ENCODE data around the gene ADAMTS4. TPM values are rescaled to one million over a fixed set of nuclear protein-coding genes. Genes with fewer than 3 reads are reported as not detected.
A peak's percentile ranks its signal among the peaks of the same experiment; 100 is the strongest.

ADAMTS4 gene
- total and polyA plus RNA-seq, 9 of the 15 experiments (the other 6 are each of a cell fraction or from before 2014, with no cell fraction given) = 0.07 to 3.7 (median 0.41) TPM

DNA sequence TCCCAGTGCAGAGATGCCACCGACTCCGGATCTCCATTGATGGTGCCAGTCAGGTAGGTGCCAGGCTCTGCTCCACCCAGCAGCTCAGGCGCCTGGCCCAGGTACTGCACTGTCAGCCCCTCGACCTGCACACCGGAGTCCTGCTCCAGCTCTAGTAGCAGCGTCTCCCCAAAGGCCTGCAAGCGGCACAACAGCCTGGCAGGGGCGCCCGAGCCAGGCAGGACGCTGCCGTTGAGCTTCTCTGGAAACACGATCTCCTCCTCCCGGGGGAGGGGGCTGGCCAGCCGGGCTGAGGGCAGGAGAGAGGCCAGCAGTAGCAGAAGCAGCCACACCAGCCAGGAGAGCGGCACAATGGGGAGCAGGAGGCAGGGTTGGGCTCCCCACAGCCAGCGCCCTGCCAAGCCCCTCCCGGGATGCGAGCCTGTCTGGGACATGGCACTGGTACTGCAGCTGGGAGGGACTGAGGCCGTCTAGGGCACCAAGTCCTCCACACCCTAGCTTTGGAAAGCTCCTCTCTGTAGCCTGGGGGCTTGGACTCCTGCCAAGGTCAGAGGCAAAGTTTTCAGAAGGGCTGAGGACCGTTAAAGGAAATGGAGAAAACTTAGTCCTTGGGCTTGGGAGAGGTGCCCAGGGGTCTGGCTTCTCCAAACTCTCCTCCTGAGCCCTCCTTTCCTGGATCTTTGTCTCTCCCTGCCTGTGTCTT is 509 bp downstream of the ADAMTS4 start (continued):
- TF ChIP-seq, protein P1, sequence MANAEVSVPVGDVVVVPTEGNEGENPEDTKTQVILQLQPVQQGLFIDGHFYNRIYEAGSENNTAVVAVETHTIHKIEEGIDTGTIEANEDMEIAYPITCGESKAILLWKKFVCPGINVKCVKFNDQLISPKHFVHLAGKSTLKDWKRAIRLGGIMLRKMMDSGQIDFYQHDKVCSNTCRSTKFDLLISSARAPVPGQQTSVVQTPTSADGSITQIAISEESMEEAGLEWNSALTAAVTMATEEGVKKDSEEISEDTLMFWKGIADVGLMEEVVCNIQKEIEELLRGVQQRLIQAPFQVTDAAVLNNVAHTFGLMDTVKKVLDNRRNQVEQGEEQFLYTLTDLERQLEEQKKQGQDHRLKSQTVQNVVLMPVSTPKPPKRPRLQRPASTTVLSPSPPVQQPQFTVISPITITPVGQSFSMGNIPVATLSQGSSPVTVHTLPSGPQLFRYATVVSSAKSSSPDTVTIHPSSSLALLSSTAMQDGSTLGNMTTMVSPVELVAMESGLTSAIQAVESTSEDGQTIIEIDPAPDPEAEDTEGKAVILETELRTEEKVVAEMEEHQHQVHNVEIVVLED (CRISPR knock-in tag; IDR thresholded peaks at IDR 0.05) = no peak
- peak; percentile 57; the same call in 1 of the 2 replicates for TF ChIP-seq RBFOX2 (IDR thresholded peaks at IDR 0.05; ENCODE audit: low read depth, low read length)
- peak; percentile 90 for TF ChIP-seq NFIC (IDR thresholded peaks at IDR 0.05)

DNA sequence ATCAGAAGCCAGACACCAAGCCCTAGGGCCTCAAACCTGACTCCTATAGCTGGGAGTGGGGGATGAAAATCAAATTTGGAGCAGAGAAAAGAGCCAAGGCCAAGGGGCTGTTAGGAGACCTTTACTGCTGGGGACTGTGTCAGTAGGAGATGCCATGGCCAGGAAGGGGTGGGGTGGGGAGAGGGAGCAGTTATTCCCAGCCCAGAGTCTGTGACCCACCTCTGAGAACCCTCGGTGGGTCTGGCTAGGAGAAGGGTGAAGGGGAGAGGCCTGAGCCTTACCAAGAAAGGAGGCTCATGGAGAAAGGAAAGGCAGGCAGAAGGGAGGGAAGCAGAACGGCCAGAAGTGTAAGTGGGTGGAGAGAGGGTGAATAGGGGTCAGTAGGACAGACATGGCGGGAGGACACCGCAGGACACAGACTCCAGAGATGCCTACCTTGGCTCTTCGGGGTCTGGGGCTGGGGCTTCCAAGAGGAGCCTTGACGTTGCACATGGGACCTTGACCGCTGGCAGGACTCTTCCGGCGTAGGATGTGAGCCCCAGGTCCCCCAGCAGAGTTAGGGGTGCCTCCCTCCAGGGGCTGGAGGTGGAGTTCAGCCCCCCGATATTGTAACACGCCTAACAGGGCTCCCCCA is 1.2 kb downstream of the ADAMTS4 start:
- 91% methylated on average over 9 of the region's 11 CpGs for WGBS (ENCODE audit: insufficient coverage, low coverage, missing lambda C conversion rate)
- peaks cover 60 to 65% of the 10 kb centered on the region in 2 experiments for H3K4me1 ChIP-seq (replicated peaks in 1 of 2; ENCODE audit: control insufficient read depth in 2 of 2, insufficient read depth in 2 of 2, low read length in 2 of 2)
- CTCF ChIA-PET (ENCODE audit: low intra/inter-chr PET ratio) = no interaction called here

More for the DNA sequence above, 1.2 kb downstream of the ADAMTS4 start:
- FAIRE-seq (no peak), ATAC-seq (no peak), DNase-seq (ENCODE audit: extremely low read depth in 1 of 4, low spot score in 3 of 4) (no peak)
- Histone ChIP-seq H3K9ac (ENCODE audit: insufficient read depth in 1 of 2, low read depth in 2 of 2, low read length in 2 of 2) (peak overlapping the region in 1 of 2 experiments; percentile 85; a peak in 2 of 4 replicates), H3K27me3 (ENCODE audit: control insufficient read depth in 2 of 2, insufficient read depth in 2 of 2, low read length in 2 of 2) (no peaks in the 10 kb centered on the region), H4K20me1 (replicated peaks; ENCODE audit: control insufficient read depth, insufficient read depth, low read length) (no peaks in the 10 kb centered on the region), H3K9me3 (replicated peaks; ENCODE audit: control insufficient read depth, insufficient read depth, low read depth, low read length) (no peaks in the 10 kb centered on the region), H3K4me2 (ENCODE audit: insufficient read depth, low read length) (peak overlapping the region; percentile 12; the same call in 1 of the 2 replicates), H3K79me2 (ENCODE audit: control insufficient read depth, insufficient read depth, low read length) (peaks cover 8% of the 10 kb centered on the region), H3K9me1 (ENCODE audit: control insufficient read depth, insufficient read depth, low read length) (no peaks in the 10 kb centered on the region), H3K4me3 (no peak overlapping the region), H2AFZ (ENCODE audit: low read depth, low read length) (peak overlapping the region; percentile 81), H3K27ac (ENCODE audit: extremely low read depth, low read depth, low read length) (no peak overlapping the region), H3K36me3 (ENCODE audit: control insufficient read depth, insufficient read depth, low read length) (no peaks in the 10 kb centered on the region)
- in situ Hi-C loops (cut with MboI) (no loop called here), intact Hi-C loops (cut with micrococcal nuclease) (no loop called here)
- no TSS peak for BruUV-seq (replicated peaks)
- POLR2A ChIA-PET = interaction anchor here (0.6 to 1.0 kb wide), 3 partner anchors 15 to 65 kb away, joined by 3 read pairs; partner anchors contain the start of genes DEDD and PPOX
- TF ChIP-seq, protein P2, sequence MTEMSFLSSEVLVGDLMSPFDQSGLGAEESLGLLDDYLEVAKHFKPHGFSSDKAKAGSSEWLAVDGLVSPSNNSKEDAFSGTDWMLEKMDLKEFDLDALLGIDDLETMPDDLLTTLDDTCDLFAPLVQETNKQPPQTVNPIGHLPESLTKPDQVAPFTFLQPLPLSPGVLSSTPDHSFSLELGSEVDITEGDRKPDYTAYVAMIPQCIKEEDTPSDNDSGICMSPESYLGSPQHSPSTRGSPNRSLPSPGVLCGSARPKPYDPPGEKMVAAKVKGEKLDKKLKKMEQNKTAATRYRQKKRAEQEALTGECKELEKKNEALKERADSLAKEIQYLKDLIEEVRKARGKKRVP (CRISPR knock-in tag; IDR thresholded peaks at IDR 0.05) = no peak
- no peak for TF ChIP-seq CHD2 (IDR thresholded peaks at IDR 0.05; ENCODE audit: low read depth, low read length)
- TF ChIP-seq, protein P3, sequence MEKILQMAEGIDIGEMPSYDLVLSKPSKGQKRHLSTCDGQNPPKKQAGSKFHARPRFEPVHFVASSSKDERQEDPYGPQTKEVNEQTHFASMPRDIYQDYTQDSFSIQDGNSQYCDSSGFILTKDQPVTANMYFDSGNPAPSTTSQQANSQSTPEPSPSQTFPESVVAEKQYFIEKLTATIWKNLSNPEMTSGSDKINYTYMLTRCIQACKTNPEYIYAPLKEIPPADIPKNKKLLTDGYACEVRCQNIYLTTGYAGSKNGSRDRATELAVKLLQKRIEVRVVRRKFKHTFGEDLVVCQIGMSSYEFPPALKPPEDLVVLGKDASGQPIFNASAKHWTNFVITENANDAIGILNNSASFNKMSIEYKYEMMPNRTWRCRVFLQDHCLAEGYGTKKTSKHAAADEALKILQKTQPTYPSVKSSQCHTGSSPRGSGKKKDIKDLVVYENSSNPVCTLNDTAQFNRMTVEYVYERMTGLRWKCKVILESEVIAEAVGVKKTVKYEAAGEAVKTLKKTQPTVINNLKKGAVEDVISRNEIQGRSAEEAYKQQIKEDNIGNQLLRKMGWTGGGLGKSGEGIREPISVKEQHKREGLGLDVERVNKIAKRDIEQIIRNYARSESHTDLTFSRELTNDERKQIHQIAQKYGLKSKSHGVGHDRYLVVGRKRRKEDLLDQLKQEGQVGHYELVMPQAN (IDR thresholded peaks at IDR 0.05; ENCODE audit: borderline replicate concordance) = no peak
- TF ChIP-seq FOXA1 (IDR thresholded peaks at IDR 0.05; ENCODE audit: borderline replicate concordance) = no peak
- no peak for TF ChIP-seq ZNF445 (CRISPR knock-in tag; IDR thresholded peaks at IDR 0.05; ENCODE audit: low read depth)
- no peak for TF ChIP-seq SP2 (IDR thresholded peaks at IDR 0.05; ENCODE audit: extremely low read depth, low read depth, low read length, poor library complexity, severe bottlenecking)
- no peak for TF ChIP-seq MCM7 (IDR thresholded peaks at IDR 0.05)
- TF ChIP-seq SRSF7 (optimal IDR thresholded peaks at IDR 0.05; ENCODE audit: low read depth, low read length) = no peak
